HepG2 (cell line): Measurements from ENCODE around the gene HBQ1. TPM values are rescaled to one million over a fixed set of nuclear protein-coding genes. Genes with fewer than 3 reads are reported as not detected.

Experiments used
- CENPX ChIP-seq: sonication (generic); formaldehyde crosslinking; IDR thresholded peaks from 2 replicates; pipeline ENCODE4 v1.9.0; 2021; ENCODE audit warnings: mild to moderate bottlenecking, missing genetic modification reagents, moderate library complexity
- HNRNPUL1 ChIP-seq: fragments of 200-400 bp; formaldehyde crosslinking; IDR thresholded peaks from 2 replicates; pipeline ENCODE4 v1.6.1; 2017; ENCODE audit warnings: low read depth, mild to moderate bottlenecking, low read length, moderate library complexity
- IKZF1 ChIP-seq: fragments of 450-650 bp; IDR thresholded peaks from 2 replicates; pipeline ENCODE4 v1.7.1; 2016
- KLF15 ChIP-seq: sonication (generic); formaldehyde crosslinking; IDR thresholded peaks from 2 replicates; pipeline ENCODE4 v1.8.1; 2023; ENCODE audit warnings: borderline replicate concordance, mild to moderate bottlenecking, inconsistent platforms, missing genetic modification reagents, mixed read lengths
- MTF1 ChIP-seq: sonication (generic); formaldehyde crosslinking; IDR thresholded peaks from 2 replicates; pipeline ENCODE4 v1.5.0; 2020; ENCODE audit warnings: missing genetic modification reagents
- NFATC3 ChIP-seq: sonication (generic); formaldehyde crosslinking; IDR thresholded peaks from 2 replicates; pipeline ENCODE4 v1.5.1; 2020; ENCODE audit warnings: mild to moderate bottlenecking, missing genetic modification reagents
- NFE2L1 ChIP-seq: sonication (generic); formaldehyde crosslinking; IDR thresholded peaks from 2 replicates; pipeline ENCODE4 v1.4.0; 2020; ENCODE audit warnings: missing genetic modification reagents, mild to moderate bottlenecking, borderline replicate concordance
- RELA ChIP-seq: sonication (generic); formaldehyde crosslinking; IDR thresholded peaks from 2 replicates; pipeline ENCODE4 v1.4.0; 2020; ENCODE audit warnings: missing genetic modification reagents
- TAF15 ChIP-seq: fragments of 200-400 bp; formaldehyde crosslinking; IDR thresholded peaks from one replicate; pipeline ENCODE4 v1.6.1; 2018; ENCODE audit warnings: mild to moderate bottlenecking, low read depth, low read length; ENCODE audit not compliant: poor library complexity, severe bottlenecking
- TBX2 ChIP-seq: sonication (generic); formaldehyde crosslinking; IDR thresholded peaks from 2 replicates; pipeline ENCODE4 v1.5.0; 2020; ENCODE audit warnings: missing genetic modification reagents, mild to moderate bottlenecking, borderline replicate concordance
- YEATS2 ChIP-seq: sonication (generic); formaldehyde crosslinking; IDR thresholded peaks from 2 replicates; pipeline ENCODE4 v1.4.0; 2020; ENCODE audit warnings: missing genetic modification reagents, borderline replicate concordance
- ZFP36L2 ChIP-seq: sonication (generic); formaldehyde crosslinking; IDR thresholded peaks from 2 replicates; pipeline ENCODE4 v1.4.0; 2020; ENCODE audit warnings: missing genetic modification reagents
- ZNF331 ChIP-seq: sonication (generic); formaldehyde crosslinking; IDR thresholded peaks from 2 replicates; pipeline ENCODE4 v1.4.0; 2020; ENCODE audit warnings: missing genetic modification reagents
- ZNF451 ChIP-seq: sonication (generic); formaldehyde crosslinking; IDR thresholded peaks from 2 replicates; pipeline ENCODE4 v1.5.0; 2020; ENCODE audit warnings: mild to moderate bottlenecking, missing genetic modification reagents
- ZNF501 ChIP-seq: sonication (generic); formaldehyde crosslinking; IDR thresholded peaks from 2 replicates; pipeline ENCODE4 v1.5.1; 2020; ENCODE audit warnings: mild to moderate bottlenecking, moderate library complexity, missing genetic modification reagents
- ZNF597 ChIP-seq: sonication (generic); formaldehyde crosslinking; IDR thresholded peaks from 2 replicates; pipeline ENCODE4 v1.5.0; 2020; ENCODE audit warnings: missing genetic modification reagents
- ZNF614 ChIP-seq: IDR thresholded peaks from 2 replicates; pipeline ENCODE4 v1.6.1; 2018; ENCODE audit warnings: missing biosample characterization, missing genetic modification reagents, inconsistent platforms, borderline replicate concordance
- ZNF710 ChIP-seq: sonication (generic); formaldehyde crosslinking; IDR thresholded peaks from 2 replicates; pipeline ENCODE4 v1.5.0; 2020; ENCODE audit warnings: mild to moderate bottlenecking, missing genetic modification reagents, borderline replicate concordance
- polyA plus RNA-seq, 8 experiments: library from polyadenylated mRNA; depleted of rRNA in 3 of 8; stranded (reverse) in 7 of 8; unstranded in 1 of 8; fragments of >200 nt; fragmentation: Illumina TruSeq in 4 of 8; extraction: Trizol in 4 of 8; gene quantifications; 2 replicates each; pipeline versions ENCODE4 v1.2.1 to v1.2.3, GENCODE V29; 2011 to 2016; ENCODE audit warnings: low read depth in 4 of 8, missing spikeins in 1 of 8, mixed read lengths in 1 of 8; ENCODE audit not compliant: insufficient read depth in 1 of 8
- total RNA-seq, 5 experiments: library from RNA; depleted of rRNA; stranded (reverse); fragments of >200 nt; fragmentation: Illumina TruSeq; extraction: Trizol; gene quantifications; 2 replicates each; pipeline ENCODE4 v1.2.3, GENCODE V29; 2016; ENCODE audit warnings: low read depth in 1 of 5
- TF ChIP-seq, protein P1 (sequence below): sonication (generic); formaldehyde crosslinking; conservative IDR thresholded peaks from 2 replicates; pipeline ENCODE4 v1.4.0; 2020; ENCODE audit warnings: mild to moderate bottlenecking, missing genetic modification reagents, moderate library complexity
- TF ChIP-seq, protein P2 (sequence below): sonication (generic); formaldehyde crosslinking; IDR thresholded peaks from 2 replicates; pipeline ENCODE4 v1.8.1; 2023; ENCODE audit warnings: mild to moderate bottlenecking, missing genetic modification reagents, borderline replicate concordance
- TF ChIP-seq, protein P3 (sequence below): sonication (generic); formaldehyde crosslinking; IDR thresholded peaks from 2 replicates; pipeline ENCODE4 v1.4.0; 2020; ENCODE audit warnings: missing genetic modification reagents, borderline replicate concordance

HBQ1 gene
- total and polyA plus RNA-seq, 2 of the 13 experiments (the other 11 are each of a cell fraction or from before 2014, with no cell fraction given): 4.9 to 7.4 TPM

DNA sequence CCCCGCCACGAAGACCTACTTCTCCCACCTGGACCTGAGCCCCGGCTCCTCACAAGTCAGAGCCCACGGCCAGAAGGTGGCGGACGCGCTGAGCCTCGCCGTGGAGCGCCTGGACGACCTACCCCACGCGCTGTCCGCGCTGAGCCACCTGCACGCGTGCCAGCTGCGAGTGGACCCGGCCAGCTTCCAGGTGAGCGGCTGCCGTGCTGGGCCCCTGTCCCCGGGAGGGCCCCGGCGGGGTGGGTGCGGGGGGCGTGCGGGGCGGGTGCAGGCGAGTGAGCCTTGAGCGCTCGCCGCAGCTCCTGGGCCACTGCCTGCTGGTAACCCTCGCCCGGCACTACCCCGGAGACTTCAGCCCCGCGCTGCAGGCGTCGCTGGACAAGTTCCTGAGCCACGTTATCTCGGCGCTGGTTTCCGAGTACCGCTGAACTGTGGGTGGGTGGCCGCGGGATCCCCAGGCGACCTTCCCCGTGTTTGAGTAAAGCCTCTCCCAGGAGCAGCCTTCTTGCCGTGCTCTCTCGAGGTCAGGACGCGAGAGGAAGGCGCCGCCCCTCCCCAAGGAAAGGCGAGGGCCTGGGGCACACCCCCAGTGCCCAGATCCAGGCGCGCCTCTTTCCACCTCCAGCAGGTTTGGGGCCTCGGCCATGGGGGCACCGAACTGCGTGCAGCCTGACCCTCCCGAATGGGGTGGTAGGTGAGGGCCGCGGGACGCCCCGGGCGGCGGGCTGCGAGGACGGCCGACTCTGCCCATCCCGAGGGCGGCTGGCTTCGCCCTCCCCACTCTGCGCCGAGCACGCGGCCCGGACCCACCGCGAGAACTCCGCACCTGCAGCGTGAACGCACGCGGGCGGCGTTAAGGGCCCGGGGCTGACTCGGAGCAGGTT is 664 bp downstream of the HBQ1 start (continued):
- TF ChIP-seq, protein P1, sequence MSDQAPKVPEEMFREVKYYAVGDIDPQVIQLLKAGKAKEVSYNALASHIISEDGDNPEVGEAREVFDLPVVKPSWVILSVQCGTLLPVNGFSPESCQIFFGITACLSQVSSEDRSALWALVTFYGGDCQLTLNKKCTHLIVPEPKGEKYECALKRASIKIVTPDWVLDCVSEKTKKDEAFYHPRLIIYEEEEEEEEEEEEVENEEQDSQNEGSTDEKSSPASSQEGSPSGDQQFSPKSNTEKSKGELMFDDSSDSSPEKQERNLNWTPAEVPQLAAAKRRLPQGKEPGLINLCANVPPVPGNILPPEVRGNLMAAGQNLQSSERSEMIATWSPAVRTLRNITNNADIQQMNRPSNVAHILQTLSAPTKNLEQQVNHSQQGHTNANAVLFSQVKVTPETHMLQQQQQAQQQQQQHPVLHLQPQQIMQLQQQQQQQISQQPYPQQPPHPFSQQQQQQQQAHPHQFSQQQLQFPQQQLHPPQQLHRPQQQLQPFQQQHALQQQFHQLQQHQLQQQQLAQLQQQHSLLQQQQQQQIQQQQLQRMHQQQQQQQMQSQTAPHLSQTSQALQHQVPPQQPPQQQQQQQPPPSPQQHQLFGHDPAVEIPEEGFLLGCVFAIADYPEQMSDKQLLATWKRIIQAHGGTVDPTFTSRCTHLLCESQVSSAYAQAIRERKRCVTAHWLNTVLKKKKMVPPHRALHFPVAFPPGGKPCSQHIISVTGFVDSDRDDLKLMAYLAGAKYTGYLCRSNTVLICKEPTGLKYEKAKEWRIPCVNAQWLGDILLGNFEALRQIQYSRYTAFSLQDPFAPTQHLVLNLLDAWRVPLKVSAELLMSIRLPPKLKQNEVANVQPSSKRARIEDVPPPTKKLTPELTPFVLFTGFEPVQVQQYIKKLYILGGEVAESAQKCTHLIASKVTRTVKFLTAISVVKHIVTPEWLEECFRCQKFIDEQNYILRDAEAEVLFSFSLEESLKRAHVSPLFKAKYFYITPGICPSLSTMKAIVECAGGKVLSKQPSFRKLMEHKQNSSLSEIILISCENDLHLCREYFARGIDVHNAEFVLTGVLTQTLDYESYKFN (CRISPR knock-in tag): peak; percentile 61
- TF ChIP-seq ZNF501 (CRISPR knock-in tag) (peak; percentile 98), YEATS2 (CRISPR knock-in tag) (peak; percentile 83; the same call in 1 of the 2 replicates), KLF15 (CRISPR knock-in tag) (peak; percentile 96; the same call in 1 of the 2 replicates), ZNF710 (CRISPR knock-in tag) (peak; percentile 75; the same call in 1 of the 2 replicates), ZNF451 (CRISPR knock-in tag) (peak; percentile 98), TAF15 (peak; percentile 89), TBX2 (CRISPR knock-in tag) (peak; percentile 96), ZNF614 (CRISPR knock-in tag) (peak; percentile 80; the same call in 1 of the 2 replicates), HNRNPUL1 (peak; percentile 80), IKZF1 (no peak), NFATC3 (CRISPR knock-in tag) (peak; percentile 96; the same call in 1 of the 2 replicates), CENPX (CRISPR knock-in tag) (no peak), NFE2L1 (CRISPR knock-in tag) (peak; percentile 93), ZNF331 (peak; percentile 92), ZFP36L2 (no peak), ZNF597 (CRISPR knock-in tag) (no peak), RELA (CRISPR knock-in tag) (0 out of 2 replicates have a peak, but pooled peaks have one; percentile 55), MTF1 (CRISPR knock-in tag) (peak; percentile 92; the same call in 1 of the 2 replicates)
- TF ChIP-seq, protein P2, sequence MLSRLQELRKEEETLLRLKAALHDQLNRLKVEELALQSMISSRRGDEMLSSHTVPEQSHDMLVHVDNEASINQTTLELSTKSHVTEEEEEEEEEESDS (CRISPR knock-in tag): peak; percentile 95
- TF ChIP-seq, protein P3, sequence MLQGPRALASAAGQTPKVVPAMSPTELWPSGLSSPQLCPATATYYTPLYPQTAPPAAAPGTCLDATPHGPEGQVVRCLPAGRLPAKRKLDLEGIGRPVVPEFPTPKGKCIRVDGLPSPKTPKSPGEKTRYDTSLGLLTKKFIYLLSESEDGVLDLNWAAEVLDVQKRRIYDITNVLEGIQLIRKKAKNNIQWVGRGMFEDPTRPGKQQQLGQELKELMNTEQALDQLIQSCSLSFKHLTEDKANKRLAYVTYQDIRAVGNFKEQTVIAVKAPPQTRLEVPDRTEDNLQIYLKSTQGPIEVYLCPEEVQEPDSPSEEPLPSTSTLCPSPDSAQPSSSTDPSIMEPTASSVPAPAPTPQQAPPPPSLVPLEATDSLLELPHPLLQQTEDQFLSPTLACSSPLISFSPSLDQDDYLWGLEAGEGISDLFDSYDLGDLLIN (CRISPR knock-in tag): peak; percentile 90; the same call in 1 of the 2 replicates
